Medulla oblongata (tissue), 1 donor: ENCODE measurements around the gene AKAP14.
A peak's percentile ranks its signal among the peaks of the same experiment; 100 is the strongest.
"Not testable (repeated sequence)": the region's sequence is repeated elsewhere in the genome, so short reads cannot be mapped to it uniquely, and the experiment has no call there.

Experiments
- DNase-seq: peaks from one replicate; pipeline ENCODE4 v3.0.0-alpha.2; 2015; ENCODE audit errors: extremely low spot score

Gene AKAP14

DNA sequence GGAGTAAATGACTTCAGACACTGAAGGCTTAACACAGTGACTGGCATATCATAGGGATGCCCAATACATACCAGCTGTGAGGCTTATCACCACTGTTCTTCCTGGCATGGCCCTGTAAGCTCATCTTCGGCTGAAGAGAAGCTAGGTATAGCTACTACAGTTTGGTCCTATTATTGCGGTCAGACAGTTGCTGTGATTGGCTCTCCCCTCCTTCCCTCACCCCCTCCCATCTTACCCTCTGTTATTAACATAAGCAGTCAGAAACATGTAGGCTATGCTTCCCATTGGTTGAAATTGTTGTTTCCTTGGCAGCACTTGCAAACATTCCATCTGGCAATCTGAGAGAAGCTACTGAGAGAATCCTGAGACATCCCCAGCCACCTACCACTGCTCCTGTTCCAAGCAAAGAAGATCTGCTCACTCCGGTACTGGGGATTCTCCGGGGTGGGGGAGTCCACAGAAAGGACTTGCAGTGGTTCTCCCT is at the start of gene AKAP14:
AKAP14 (plus strand) TSS at position 51 of the 484 bp plus-strand sequence. CDS start 7,331 bp downstream, outside the sequence.
- DNase-seq: no peak

DNA sequence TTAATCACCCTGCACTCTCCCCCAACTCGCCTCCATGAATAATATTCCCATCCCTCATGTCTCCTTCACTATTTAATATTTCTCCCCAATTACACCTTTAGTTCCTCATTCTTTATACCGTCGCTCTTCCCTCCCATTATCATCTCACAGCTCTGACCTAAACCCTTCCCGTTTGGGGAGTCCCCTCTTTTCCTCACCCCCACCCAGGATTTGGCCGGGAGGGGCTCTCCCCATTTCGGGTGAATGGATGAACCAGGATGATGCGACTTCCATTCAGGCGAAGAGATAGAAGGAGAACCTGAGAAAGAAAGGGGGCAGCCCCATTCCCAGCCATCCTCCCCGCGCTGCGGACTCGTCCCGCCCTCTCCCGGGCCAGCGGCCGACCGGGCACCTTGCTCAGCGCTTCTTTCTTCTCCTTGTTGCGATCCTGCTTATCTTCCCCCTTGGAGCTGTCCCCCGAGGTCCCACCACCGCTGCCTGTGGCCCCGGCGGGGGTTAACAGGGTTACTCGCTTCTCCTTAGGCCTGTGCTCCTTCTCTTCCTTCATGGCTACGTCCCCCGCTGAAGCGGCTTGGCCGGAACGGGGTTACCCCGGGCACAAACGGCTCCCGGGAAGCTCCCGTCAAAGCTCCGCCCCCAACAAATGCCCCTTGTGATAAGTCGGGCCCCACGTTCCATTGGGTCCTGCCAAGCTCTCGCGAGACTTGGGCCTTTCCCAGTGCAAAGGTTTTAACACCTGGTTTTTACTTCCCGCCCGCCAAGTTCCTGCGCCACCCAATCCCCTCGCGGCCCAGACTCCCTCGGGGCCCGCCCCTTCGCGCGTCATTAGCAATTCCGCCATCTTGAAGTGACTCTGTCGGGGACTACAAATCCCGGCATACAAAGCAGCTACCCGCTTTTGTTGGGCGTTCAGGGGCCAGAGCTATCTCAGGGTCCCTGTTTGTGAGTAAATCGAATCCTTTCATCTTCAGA is 43.0 kb upstream of the AKAP14 start, which contains the start of gene UPF3B:
UPF3B (minus strand) TSS at position 582 of the 972 bp plus-strand sequence; CDS start at position 547, 35 bp downstream.
- DNase-seq: peak; percentile 97

DNA sequence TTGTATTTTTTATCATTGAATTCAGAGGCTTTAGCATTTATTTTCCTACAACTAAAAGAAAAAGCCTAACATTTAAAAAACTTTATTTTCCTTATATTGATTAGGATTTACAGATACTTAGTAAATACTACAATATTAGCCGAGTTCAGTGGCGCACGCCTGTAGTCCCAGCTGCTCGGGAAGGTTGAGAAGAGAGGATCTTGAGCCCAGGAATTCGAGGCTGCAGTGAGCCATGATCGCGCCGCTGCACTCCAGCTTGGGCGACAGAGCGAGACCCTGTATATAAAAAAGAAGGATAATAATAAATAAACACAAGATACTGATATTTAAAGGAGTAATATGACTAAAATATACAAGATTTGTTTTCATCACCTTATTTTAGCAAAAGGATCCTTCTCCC is 42.2 kb upstream of the AKAP14 start:
- no peak for DNase-seq

DNA sequence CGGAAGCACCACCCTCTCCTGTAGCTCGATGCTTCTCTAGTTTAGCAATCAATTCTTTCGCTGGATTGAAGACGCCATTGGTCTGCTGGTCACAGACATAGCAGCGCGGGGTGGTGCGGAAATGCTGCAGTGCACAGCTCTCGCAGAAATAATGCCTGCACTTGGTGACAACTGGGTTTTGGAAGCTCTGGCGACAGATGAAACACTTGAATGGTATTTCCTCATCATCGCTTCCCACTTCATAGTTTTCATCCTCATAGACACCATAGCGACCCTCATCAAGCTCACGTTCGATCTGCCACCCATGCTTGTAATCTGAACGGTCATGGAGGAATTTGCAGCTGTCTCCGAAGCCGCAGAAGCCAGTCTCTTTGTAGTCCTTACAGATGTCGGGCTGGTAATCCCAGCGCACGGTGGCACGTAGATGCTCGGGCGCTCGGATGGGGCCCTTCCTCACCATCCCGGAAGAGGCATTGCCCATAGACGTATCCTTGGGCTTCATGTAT is 25.0 kb upstream of the AKAP14 start:
- peak; percentile 5 for DNase-seq

DNA sequence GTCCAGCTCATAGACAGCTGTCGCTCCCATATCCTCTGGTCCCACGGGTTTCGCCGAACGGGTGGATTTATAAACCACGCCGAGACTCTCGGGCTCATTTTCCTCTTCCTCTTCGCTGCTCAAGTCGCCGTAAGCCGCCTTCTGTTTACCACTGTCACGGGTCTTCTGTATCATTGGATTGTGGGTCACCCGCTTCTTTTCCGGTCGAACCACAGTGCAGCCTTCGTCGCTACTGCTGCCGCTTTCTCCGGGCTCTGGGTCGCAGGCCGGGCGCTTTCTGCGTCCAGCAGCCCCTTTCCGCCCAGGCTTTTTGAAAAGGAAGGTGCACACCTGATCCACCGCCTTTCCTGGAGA is 24.5 kb upstream of the AKAP14 start:
- no peak for DNase-seq

DNA sequence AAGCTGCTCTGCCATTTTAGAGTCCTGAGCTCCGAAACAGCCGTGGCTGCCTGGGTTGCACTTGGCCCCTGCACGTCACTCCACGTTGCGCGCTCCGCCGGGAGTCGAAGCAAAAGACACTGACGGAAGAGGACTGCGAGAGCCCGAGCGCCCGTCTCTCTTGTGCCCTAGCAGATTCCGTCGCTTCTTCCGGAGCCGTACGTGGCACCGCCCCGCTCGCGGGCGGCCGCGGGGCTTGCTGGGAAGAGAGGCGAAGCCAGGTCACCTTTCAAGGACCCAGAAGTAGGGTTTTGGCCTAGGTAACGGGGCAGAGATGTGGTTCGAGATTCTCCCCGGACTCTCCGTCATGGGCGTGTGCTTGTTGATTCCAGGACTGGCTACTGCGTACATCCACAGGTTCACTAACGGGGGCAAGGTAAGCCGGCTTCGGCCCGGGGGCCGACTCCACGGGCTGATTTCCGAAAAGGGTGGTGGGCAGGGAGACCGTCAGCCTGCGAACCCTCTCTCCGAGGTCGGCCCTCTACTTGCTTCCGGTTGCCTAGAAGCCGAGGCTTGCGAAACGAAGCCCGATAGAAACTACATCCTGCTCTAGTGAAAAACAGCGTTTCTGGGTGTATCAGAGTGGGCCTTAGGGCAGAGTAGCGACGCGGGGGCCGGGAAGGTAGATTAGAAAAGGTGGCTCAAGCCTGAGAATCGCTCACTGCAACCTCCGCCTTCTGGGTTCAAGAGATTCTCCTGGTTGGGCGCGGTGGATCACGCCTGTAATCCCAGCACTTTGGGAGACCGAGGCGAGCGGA is 23.9 kb upstream of the AKAP14 start, which contains the start of the genes NDUFA1 and RNF113A:
NDUFA1 (plus strand) TSS at position 234 of the 797 bp plus-strand sequence; CDS start at position 314, 80 bp downstream.
RNF113A (minus strand) TSS at position 135 of the 797 bp plus-strand sequence; CDS start at position 15, 120 bp downstream.
- DNase-seq: peak; percentile 82

DNA sequence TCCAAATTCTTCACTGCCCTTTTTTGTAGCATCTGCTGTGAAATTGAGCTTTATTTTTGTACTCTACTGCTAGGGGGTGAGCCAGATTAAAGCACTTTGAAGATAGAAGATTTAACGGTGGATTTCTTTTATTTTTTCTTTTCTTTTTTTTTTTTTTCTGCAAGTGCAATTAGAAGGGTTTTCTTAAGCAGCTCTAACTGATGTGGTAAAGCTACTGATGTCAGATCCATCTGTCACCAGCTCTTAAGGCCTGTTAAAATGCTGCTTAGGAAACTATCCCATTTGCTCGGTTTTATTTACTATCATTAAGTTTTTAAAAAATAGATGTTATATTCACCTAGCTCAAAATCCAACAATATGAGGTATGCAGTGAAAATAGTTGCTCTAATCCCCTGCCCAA is 17.0 kb upstream of the AKAP14 start:
- no peak for DNase-seq

DNA sequence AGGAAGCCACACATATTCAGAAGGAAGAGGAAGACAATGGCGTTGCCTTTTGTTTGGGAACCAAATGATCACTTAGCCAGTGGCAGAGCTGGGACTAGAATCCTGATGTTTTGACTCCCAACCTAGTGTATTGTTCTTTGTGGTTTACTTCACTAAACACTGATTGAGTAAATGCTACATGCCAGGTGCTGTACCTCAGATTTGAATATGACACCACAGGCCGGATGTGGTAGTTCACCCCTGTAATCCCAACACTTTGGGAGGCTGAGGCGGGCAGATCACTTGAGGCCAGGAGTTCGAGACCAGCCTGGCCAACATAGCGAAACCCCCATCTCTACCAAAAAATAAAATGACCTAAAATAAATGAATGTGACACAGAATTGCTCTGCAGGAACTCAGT is 15.6 kb upstream of the AKAP14 start:
- DNase-seq: no peak

DNA sequence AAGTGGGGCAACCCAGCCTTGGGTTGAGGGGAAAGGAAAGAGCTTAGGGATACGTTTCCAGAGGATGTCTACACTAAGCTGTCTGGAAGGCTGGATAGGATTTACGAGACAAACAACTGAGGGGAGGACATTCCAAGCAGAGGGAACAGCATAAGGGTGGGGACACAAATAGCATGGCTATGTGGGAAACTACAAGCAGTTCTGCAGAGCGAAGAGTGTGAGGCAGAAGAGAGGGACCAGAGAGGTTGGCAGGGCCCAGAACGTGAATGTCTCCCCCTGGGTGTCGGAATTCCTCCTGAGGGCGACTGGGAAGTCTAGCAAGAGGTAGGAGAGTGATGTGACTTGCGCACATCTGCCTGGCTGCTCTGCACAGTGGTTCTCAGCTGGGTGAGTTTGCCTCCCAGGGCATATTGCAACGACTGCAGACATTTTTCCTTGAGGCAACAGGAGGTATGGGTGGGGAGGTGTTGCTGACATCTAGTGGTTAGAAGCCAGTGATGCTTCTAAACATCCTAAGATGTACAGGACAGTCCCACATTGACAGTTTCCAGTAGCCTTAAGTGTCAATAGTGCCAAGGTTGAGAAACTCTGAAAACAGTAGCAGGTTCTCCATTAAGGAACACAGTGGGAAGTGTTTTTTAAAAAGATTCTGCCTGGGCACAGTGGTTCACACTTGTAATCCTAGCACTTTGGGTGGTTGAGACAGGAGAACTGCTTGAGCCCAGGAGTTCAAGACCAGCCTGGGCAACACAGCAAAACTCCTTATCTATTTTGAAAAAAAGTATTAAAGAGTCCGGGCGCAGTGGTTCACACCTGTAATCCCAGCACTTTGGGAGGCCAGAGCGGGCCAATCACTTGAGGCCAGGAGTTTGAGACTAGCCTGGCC is 14.9 kb upstream of the AKAP14 start:
- peak; percentile 18 for DNase-seq

DNA sequence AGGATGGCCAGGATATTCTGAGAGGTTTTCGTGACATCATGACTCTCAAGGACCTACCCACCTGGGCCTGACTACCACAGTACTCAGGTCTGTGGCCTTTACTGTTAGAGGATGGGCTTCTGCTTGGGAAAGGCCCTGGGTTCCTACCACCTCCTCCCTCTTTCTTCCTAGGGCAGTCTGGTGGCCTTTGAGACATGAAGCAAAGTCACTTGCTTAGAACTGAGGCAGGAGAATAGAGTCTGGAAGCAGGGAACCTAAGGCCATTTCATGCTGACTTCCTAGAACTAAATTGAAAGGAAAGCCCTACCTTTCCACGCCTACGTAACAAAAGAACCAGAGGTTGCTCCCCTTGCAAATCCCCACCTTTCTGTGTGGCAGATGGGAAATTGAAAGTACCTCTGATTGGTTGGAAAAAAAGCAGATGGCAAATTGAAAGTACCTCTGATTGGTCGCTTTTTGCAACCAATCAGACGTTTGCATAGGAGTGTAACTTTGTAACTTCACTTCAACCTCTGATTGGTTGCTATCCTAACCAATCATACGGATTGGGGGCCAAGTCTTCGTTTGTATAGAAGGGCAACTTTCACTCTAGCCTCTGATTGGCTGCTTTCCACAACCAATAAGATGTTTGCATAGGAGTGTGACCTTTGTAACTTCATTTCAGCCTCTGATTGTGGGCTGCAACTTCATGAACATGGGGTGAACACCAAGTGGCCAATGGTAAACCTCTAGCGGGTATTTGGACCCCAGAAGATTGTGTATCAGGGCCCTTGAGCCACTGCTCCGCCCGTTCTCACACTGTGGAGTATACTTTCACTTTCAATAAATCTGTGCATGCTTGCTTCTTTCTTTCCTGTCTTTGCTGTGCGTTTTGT is 9.9 kb upstream of the AKAP14 start:
- peak; percentile 32 for DNase-seq

DNA sequence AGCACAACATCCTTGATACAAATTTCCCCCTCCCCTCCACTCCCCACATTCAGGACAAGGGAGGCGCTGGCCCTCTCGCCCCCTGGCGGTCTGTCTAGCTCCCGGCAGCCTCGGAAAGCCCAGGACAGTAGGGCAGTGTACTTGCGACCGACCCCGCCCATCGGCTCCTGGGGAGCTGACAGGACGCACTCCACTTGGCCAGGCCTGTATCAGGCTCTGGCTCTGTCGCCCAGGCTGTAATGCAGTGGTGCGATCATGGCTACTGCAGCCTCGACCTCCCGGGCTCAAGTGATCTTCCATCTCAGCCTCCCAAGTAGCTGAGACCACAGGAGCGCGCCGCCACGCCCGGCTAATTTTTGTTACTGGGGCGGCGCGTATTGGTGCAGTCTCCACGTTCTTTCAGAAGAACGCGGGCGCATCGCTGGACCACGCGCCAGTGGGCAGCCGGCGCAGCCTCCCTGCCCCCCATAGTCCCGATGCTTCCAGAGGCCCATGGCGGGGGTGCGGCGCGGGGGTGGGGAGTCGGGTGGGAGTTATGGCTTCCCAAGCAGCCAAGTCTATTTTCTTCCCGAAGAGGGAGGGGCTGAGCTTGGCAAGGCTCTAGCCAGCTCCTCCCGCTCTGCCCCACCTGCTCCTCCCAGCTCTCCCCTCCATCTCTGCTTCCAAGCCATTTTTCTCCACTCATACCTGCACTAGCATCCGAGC is 7.8 kb upstream of the AKAP14 start:
- DNase-seq: peak; percentile 15

DNA sequence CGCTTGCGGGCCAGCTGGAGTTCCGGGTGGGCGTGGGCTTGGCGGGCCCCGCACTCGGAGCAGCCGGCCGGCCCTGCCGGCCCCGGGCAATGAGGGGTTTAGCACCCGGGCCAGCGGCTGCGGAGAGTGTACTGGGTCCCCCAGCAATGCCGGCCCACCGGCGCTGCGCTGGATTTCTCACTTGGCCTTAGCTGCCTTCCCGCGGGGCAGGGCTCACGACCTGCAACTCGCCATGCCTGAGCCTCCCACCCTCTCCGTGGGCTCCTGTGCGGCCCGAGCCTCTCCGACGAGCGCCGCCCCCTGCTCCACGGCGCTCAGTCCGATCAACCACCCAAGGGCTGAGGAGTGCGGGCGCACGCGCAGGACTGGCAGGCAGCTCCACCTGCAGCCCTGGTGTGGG is 5.1 kb upstream of the AKAP14 start:
- not testable (repeated sequence) for DNase-seq

DNA sequence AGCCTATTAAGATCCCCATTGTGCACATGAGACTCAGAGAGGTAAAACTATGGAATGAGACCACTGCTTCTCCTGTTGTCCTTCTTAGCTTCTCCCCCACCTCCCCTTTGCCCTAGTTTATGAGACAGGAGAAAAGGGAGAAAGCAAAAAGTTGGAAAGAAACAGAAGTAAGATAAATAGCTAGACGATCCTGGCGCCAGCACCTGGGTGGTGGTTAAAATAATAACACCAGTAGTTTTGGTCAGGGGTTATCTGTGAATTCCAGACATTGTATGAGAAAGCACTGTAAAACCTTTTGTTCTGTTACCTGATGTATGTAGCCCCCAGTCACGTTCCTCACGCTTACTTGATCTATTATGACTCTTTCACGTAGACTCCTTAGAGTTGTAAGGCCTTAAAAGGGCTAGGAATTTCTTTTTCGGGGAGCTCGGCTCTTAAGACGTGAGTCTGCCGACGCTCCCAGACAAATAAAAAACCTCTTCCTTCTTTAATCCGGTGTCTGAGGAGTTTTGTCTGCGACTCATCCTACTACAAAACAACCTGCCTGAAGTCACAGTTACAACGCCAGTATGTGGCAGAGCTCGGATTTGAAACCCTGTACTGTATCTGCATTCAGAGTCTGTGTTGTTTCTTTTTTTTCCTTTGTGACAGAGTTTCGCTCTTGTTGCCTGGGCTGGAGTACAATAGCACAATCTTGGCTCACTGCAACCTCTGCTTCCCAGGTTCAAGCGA is 3.6 kb upstream of the AKAP14 start:
- not testable (repeated sequence) for DNase-seq

DNA sequence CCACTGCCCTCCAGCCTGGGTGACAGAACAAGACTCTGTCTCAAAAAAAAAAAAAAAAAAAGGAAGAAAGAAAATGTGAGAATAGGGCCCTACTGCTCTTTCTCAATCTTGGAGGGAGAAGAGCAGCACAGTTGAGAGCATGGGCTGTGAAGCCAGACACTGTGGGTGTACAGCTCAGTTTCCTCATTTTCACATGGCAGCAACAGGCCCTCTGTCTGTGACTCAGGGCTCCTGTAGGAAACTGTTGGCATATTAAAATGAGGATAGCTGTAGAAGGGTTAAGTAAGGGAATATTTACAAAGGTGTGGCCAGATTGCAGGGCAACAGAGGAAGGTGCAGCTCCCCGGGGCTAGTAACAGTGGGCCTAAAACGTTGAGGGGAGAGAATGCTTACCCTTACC is 3.4 kb downstream of the AKAP14 start:
- DNase-seq: peak; percentile 9

DNA sequence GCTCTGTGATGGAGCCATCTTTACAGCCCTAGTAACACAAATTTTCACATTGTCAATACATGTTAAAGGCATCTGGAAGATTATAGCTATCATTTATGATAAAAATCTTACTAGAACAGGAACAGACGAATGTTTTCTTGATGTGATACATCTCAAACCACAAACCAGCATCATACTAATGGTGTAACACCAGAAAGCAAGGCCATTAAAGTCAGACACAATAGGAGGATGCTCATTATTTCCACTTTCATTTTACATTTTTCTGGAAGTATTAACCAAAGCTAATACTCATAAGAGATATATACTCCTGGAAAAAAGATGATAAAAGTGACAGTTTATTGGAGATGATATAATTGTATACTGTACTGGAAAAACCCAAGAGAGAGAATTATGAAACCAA is 5.3 kb downstream of the AKAP14 start:
- no peak for DNase-seq

DNA sequence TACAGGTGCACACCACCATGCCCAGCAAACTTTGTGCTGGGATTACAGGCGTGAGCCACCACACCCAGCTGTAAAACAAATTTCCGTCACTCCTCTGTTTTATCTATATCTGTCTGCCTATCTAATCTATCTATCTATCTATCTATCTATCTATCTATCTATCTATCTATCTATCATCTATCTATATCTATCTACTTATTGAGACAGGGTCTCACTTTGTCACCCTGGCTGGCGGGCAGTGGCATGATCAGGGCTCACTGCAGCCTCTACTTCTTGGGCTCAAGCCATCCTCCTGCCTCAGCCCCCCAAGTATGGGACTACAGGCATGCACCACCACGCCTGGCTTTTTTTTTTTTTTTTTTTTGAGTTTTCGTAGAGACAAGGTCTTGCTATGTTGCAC is 20.6 kb downstream of the AKAP14 start:
- DNase-seq: no peak

DNA sequence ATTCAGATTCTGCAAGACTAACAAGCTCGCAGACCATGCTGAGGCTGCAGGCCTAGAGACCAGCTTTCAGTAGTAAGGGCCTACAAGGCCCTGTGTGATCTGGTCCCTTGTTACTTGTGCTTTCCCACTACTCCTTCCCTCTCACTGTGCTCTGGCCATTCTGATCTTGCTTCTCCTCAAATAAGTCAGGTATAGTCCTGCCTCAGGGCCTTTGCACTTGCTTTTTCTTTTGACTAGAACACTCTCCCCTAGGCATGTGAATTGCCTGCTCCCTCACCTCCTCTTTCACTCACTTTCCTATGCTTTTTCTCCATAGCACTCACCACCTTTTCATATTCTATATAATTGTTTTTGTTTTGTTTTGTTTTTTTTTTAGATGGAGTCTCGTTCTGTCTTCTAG is 22.2 kb downstream of the AKAP14 start:
- DNase-seq: no peak

DNA sequence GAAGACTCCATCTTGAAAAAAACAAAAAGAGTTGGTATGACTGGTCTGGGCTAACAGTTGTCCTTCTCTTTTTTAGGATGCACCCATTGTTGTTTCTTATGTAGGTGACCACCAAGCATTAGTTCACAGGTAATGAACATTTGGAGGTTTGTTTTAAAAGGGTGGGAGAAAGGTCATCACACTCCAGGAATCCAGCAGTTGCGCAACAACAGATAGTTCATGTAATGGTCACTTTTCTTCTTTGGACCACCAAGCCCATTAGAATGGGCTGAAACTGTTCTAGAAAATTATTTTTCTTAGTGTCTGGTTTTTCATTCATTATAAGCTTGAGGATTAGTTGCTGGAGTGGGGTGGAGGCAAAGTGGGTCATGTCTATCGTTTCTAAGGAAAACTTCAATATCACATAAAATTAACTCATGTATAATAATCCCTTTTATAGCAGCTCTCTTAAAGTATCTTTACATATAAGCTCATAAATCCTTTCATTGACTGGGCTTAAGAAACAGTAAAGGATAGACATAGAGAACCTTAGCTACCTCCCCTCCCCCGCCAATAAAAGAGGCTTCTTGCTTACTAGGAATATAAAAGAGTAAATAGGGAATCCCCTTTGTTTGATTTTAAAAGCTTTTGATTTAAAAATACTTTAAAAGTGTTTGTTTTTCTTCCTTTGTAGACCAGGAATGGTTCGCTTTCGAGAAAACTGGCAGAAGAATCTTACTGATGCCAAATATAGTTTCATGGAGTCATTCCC is 24.3 kb downstream of the AKAP14 start:
- no peak for DNase-seq
